ENCODE measurements around the gene ANKRD52. TPM values are rescaled to one million over a fixed set of nuclear protein-coding genes. Genes with fewer than 3 reads are reported as not detected.

The ANKRD52 gene
- total and polyA plus RNA-seq, 8 donors: 8.0 to 25.1 (median 17.5) TPM

DNA sequence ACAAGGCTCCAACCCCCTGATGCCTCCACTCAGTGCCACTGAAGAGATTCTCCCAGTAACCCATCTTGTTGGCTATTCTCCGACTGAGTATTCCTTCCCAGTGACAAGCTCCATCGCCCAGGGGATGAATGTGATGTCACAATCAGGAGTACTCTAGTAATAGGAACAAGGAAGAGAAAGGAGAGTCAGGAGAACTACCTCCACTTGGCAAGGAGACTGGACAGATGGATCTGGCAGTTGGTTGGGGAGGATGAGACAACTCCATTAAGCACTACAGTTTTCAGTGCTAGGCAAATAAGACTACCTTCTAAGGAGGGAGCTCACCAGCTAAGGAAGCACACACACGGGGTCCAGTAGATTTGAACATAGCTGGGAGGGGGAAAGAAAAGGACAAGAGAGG lies 41.7 kb downstream of the ANKRD52 start:
- FAIRE-seq (no peak), DNase-seq (no peak), ATAC-seq (no peak)
- no peaks in the 10 kb centered on the region for H3K9me3 ChIP-seq
- H3K36me3 ChIP-seq: peaks cover 0 to 38% (median 25%) of the 10 kb centered on the region in 3 donors
- H3K4me1 ChIP-seq: peaks cover 0 to 10% (median 0%) of the 10 kb centered on the region in 3 donors
- 77 to 79% methylated on average over 3 of the region's 3 CpGs for WGBS, 2 donors
- intact Hi-C loops (cut with DNase I): no loop called here
- TF ChIP-seq, protein P1, sequence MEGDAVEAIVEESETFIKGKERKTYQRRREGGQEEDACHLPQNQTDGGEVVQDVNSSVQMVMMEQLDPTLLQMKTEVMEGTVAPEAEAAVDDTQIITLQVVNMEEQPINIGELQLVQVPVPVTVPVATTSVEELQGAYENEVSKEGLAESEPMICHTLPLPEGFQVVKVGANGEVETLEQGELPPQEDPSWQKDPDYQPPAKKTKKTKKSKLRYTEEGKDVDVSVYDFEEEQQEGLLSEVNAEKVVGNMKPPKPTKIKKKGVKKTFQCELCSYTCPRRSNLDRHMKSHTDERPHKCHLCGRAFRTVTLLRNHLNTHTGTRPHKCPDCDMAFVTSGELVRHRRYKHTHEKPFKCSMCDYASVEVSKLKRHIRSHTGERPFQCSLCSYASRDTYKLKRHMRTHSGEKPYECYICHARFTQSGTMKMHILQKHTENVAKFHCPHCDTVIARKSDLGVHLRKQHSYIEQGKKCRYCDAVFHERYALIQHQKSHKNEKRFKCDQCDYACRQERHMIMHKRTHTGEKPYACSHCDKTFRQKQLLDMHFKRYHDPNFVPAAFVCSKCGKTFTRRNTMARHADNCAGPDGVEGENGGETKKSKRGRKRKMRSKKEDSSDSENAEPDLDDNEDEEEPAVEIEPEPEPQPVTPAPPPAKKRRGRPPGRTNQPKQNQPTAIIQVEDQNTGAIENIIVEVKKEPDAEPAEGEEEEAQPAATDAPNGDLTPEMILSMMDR (IDR thresholded peaks at IDR 0.05): no peak
- H3K4me3 ChIP-seq: no peak overlapping the region
- no peaks in the 10 kb centered on the region for H3K27me3 ChIP-seq
- no peak overlapping the region for H3K27ac ChIP-seq

- 72 to 81% methylated on average over 5 of the region's 5 CpGs for WGBS, 2 donors
- intact Hi-C loops (cut with DNase I): no loop called here
- no peak for FAIRE-seq
Measured at GRCh38 chr12:56213878-56214277, 44.3 kb downstream of the ANKRD52 start.

DNA sequence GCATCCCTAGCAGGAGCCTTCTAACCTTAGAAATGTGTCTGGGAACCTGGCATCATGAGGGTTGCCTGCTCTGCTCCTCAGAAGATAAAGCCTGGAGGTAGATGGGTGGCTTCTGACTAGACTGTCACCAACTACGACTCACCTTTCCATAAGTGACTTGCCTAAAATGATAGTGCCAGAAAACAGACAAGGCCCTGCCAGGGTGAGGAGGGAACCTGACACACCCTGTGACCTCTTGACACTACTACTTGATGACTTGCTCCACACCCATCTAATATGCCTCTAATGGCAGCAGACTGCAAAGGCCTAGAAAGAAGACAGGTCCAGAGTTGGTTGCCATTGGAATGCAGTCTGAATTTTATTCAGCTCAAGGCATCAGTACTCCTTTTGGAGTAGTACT lies 45.8 kb downstream of the ANKRD52 start:
- peaks cover 6 to 67% (median 38%) of the 10 kb centered on the region in 3 donors for H3K36me3 ChIP-seq

More at GRCh38 chr12:56213878-56214277, 44.3 kb downstream of the ANKRD52 start:
- DNase-seq (no peak), ATAC-seq (no peak)
- no peak overlapping the region for H3K4me3 ChIP-seq
- no peaks in the 10 kb centered on the region for H3K27me3 ChIP-seq
- no peaks in the 10 kb centered on the region for H3K4me1 ChIP-seq
- peaks cover 0 to 58% (median 29%) of the 10 kb centered on the region in 3 donors for H3K36me3 ChIP-seq
- no peak overlapping the region for H3K27ac ChIP-seq
- no peaks in the 10 kb centered on the region for H3K9me3 ChIP-seq
- TF ChIP-seq, protein P1 (IDR thresholded peaks at IDR 0.05): no peak

GRCh38 chr12:56208006-56208405 lies 50.2 kb downstream of the ANKRD52 start:
- intact Hi-C loops (cut with DNase I): no loop called here
- Histone ChIP-seq H3K27me3 (no peaks in the 10 kb centered on the region), H3K36me3 (peaks cover 6 to 63% (median 26%) of the 10 kb centered on the region in 3 donors), H3K4me3 (no peak overlapping the region), H3K9me3 (no peaks in the 10 kb centered on the region), H3K27ac (no peak overlapping the region), H3K4me1 (no peaks in the 10 kb centered on the region)
- 89 to 95% methylated on average over 6 of the region's 6 CpGs for WGBS, 2 donors
- TF ChIP-seq, protein P1 (IDR thresholded peaks at IDR 0.05): no peak
- DNase-seq (no peak), ATAC-seq (peak in 2 of 4 donors; percentile 45 to 60), FAIRE-seq (no peak)

More for the DNA sequence above, 45.8 kb downstream of the ANKRD52 start:
- Histone ChIP-seq H3K4me1 (no peaks in the 10 kb centered on the region), H3K9me3 (no peaks in the 10 kb centered on the region), H3K27me3 (no peaks in the 10 kb centered on the region), H3K27ac (no peak overlapping the region), H3K4me3 (no peak overlapping the region)
- WGBS, 2 donors: 84% methylated on average over 1 of the region's 1 CpG
- DNase-seq (no peak), FAIRE-seq (no peak), ATAC-seq (no peak)
- intact Hi-C loops (cut with DNase I): no loop called here
- TF ChIP-seq, protein P1 (IDR thresholded peaks at IDR 0.05): no peak

- H3K4me1 ChIP-seq: no peaks in the 10 kb centered on the region
- no peak overlapping the region for H3K4me3 ChIP-seq
- H3K9me3 ChIP-seq: no peaks in the 10 kb centered on the region
- TF ChIP-seq, protein P1 (IDR thresholded peaks at IDR 0.05): peak in 3 of 4 donors; percentile 10 to 29 (median 16)
- WGBS, 2 donors: 57 to 62% methylated on average over 14 of the region's 14 CpGs
- H3K27me3 ChIP-seq: no peaks in the 10 kb centered on the region
- peaks cover 6 to 49% (median 16%) of the 10 kb centered on the region in 3 donors for H3K36me3 ChIP-seq
- DNase-seq: peak in 4 of 6 donors; percentile 39 to 59 (median 44)
- intact Hi-C loops (cut with DNase I): no loop called here
- ATAC-seq: peak; percentile 62 to 93 (median 82)
- no peak for FAIRE-seq
- H3K27ac ChIP-seq: no peak overlapping the region
Measured at GRCh38 chr12:56206452-56207166, 51.6 kb downstream of the ANKRD52 start.

Measured in pancreas (tissue), 10 donors.